Nephron progenitor cell (in vitro differentiated cells): ENCODE measurements around the gene TUBA1A.

Source experiments
- DNase-seq: peaks from one replicate; pipeline ENCODE4 v3.0.0; 2021
- H3K27ac Mint-ChIP-seq: 2 replicates; pipeline ENCODE4 v1.8.0; 2021; ENCODE audit warnings: mild to moderate bottlenecking, moderate library complexity, mixed read lengths
- H3K27me3 Mint-ChIP-seq: 2 replicates; pipeline ENCODE4 v1.8.0; 2021; ENCODE audit warnings: mild to moderate bottlenecking, low read depth, mixed read lengths; ENCODE audit not compliant: poor library complexity
- H3K36me3 Mint-ChIP-seq: 2 replicates; pipeline ENCODE4 v1.8.0; 2021; ENCODE audit warnings: low read depth, mixed read lengths
- H3K4me1 Mint-ChIP-seq: 2 replicates; pipeline ENCODE4 v1.8.0; 2021; ENCODE audit warnings: mixed read lengths
- H3K4me3 Mint-ChIP-seq: 2 replicates; pipeline ENCODE4 v1.8.0; 2021; ENCODE audit warnings: mild to moderate bottlenecking, moderate library complexity, mixed read lengths
- H3K9me3 Mint-ChIP-seq: 2 replicates; pipeline ENCODE4 v1.8.0; 2021; ENCODE audit warnings: mild to moderate bottlenecking, moderate library complexity, mixed read lengths
- TF ChIP-seq, protein P1 (sequence below): fragments of 200-600 bp; sonication (generic); IDR thresholded peaks from 2 replicates; pipeline ENCODE4 v1.5.0; 2021; ENCODE audit warnings: antibody characterized with exemption

The TUBA1A gene

DNA sequence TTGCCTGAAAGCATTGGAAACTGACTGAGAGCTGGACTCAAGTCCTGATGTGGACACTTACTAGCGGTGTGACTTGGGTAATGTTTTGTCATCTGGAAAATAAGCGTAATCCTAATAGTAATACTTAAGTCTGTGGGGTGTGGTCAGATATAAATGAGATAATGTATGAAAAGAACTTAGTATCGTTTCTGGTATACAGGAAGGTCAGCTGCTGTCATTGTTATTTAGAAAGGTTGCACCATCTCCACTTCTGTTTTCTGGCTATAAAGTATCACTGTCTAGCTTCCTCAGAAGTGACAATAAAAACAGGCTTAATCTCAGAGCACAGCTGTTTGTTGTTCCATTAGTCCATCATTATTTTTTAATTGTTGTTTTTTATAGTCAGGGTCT lies 41.9 kb upstream of the TUBA1A start:
- Mint-ChIP-seq H3K4me3 (no peak overlapping the region), H3K27me3 (no peaks in the 10 kb centered on the region), H3K27ac (no peak overlapping the region), H3K4me1 (peaks cover 40% of the 10 kb centered on the region), H3K9me3 (no peaks in the 10 kb centered on the region), H3K36me3 (no peaks in the 10 kb centered on the region)
- DNase-seq, result no peak
- TF ChIP-seq, protein P1, sequence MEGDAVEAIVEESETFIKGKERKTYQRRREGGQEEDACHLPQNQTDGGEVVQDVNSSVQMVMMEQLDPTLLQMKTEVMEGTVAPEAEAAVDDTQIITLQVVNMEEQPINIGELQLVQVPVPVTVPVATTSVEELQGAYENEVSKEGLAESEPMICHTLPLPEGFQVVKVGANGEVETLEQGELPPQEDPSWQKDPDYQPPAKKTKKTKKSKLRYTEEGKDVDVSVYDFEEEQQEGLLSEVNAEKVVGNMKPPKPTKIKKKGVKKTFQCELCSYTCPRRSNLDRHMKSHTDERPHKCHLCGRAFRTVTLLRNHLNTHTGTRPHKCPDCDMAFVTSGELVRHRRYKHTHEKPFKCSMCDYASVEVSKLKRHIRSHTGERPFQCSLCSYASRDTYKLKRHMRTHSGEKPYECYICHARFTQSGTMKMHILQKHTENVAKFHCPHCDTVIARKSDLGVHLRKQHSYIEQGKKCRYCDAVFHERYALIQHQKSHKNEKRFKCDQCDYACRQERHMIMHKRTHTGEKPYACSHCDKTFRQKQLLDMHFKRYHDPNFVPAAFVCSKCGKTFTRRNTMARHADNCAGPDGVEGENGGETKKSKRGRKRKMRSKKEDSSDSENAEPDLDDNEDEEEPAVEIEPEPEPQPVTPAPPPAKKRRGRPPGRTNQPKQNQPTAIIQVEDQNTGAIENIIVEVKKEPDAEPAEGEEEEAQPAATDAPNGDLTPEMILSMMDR, result no peak

DNA sequence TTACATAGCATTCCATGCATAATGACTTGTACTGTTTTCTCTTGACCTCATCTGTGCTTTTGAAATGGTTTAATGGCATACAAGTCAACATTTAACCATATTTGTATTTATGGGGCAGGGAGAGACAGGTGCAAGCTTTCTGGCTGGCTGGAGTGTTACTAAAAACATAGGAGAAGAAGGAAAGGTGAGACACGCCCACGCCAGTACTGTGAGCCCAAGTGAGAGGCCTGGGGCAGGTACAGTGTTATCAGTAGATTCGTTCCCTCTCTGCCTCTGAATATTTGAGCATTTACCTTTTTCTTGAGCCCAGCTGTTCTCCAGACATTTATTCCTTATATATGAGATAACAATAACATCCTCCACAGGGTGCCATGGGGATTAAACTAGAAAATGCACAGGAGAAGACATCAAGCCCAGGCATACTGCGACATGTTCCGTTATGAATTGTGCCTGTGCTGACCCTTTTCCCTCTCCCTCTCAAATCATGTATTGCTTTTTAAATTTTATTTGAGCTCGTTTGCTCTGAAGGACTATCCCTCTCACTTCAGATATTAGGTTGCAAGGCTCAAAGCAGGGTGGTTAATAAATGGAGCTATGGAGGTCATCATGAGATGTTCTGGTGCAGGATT lies 41.4 kb upstream of the TUBA1A start:
- peaks cover 40% of the 10 kb centered on the region for H3K4me1 Mint-ChIP-seq
- no peak overlapping the region for H3K4me3 Mint-ChIP-seq
- no peak overlapping the region for H3K27ac Mint-ChIP-seq
- no peaks in the 10 kb centered on the region for H3K27me3 Mint-ChIP-seq
- DNase-seq, result no peak
- no peaks in the 10 kb centered on the region for H3K9me3 Mint-ChIP-seq
- H3K36me3 Mint-ChIP-seq, result no peaks in the 10 kb centered on the region
- TF ChIP-seq, protein P1, result no peak

DNA sequence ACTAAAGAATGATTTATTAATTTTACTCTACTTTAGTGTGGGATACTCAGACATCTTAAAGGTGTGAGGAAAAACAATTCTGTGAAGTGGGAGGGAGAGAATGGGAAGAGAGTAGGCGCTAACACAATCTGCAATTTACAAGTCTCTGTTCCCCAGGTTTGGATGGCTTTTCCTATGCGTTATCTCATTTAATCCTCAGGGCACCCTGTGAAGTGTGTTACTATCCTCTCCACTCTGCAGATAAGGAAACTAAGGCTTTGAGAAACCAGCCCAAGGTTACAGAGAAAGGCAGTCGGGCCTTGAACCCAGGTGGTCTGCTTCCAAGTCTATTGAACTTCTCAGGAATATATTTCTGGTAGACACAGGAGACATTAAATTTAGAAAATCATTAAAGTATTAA lies 39.8 kb upstream of the TUBA1A start:
- no peak overlapping the region for H3K4me3 Mint-ChIP-seq
- no peak overlapping the region for H3K27ac Mint-ChIP-seq
- H3K27me3 Mint-ChIP-seq, result peaks cover 4% of the 10 kb centered on the region
- no peak for DNase-seq
- H3K9me3 Mint-ChIP-seq, result no peaks in the 10 kb centered on the region
- TF ChIP-seq, protein P1, result no peak
- peaks cover 29% of the 10 kb centered on the region for H3K4me1 Mint-ChIP-seq
- no peaks in the 10 kb centered on the region for H3K36me3 Mint-ChIP-seq

DNA sequence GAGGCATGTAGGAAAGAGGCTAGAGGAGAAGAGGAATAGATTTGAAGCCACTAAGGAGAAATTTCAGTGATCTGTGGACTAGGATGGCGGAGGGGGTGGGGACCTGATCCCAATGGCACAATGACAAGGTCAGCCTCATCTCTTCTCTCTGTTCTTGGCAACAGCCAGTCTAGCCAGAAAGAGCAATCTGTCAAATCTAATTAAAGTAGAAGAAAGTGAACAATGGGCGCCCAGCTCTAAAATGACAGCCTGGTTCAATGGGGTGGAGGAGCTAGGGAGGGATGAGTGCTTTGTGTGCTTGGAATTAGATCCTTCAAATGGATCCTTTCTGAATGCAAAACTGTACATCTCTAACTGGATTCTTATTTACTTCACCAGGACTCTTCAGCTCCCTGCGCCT lies 38.8 kb upstream of the TUBA1A start:
- H3K27ac Mint-ChIP-seq, result no peak overlapping the region

DNA sequence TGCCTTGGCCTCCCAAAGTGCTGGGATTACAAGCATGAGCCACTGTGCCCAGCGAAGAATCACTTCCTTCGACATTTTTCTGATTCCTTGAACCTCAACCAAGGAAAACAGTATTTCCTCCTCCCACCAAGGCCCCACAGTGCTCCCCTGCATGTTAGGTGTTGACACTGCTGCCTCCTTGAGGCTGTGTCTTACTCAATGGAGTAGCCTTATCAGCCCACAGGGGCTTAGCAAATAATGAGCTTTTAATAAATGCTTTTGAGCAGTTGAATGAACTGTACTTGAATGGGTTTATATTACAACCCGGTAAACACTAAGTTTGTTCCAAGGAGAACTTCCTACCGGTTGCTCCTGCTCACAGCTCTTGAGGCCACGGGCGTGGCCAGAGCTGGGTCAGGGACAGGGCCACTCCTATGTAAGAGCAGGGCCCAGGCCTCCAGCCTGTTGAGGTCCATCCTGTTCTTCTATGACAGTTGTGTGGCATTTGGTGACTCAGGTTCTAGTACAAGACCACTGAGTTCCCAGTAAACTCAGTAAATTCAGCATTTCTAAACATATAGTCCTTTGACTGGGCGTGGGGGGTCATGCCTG lies 36.8 kb upstream of the TUBA1A start:
- Mint-ChIP-seq H3K4me1 (peaks cover 8% of the 10 kb centered on the region), H3K27me3 (peaks cover 8% of the 10 kb centered on the region), H3K36me3 (no peaks in the 10 kb centered on the region), H3K4me3 (no peak overlapping the region), H3K9me3 (no peaks in the 10 kb centered on the region), H3K27ac (no peak overlapping the region)
- no peak for DNase-seq
- TF ChIP-seq, protein P1, result no peak

More for the DNA sequence above, 38.8 kb upstream of the TUBA1A start:
- TF ChIP-seq, protein P1, result no peak
- DNase-seq, result no peak
- peaks cover 20% of the 10 kb centered on the region for H3K4me1 Mint-ChIP-seq
- no peak overlapping the region for H3K4me3 Mint-ChIP-seq
- H3K27me3 Mint-ChIP-seq, result peaks cover 4% of the 10 kb centered on the region
- no peaks in the 10 kb centered on the region for H3K36me3 Mint-ChIP-seq
- H3K9me3 Mint-ChIP-seq, result no peaks in the 10 kb centered on the region
